Neural cell (in vitro differentiated cells): ENCODE measurements around the gene LRMDA. TPM values are rescaled to one million over a fixed set of nuclear protein-coding genes. Genes with fewer than 3 reads are reported as not detected.

Experiments
- H2AFZ ChIP-seq: fragments of 200-600, 300-800 bp; sonication (generic), shearing (Covaris generic); 2 replicates; pipeline ENCODE4 v1.6.0; 2014; ENCODE audit warnings: low read depth, mild to moderate bottlenecking, antibody characterized with exemption, low read length, moderate library complexity
- H3F3A ChIP-seq: fragments of 200-600 bp; shearing (Covaris generic); 2 replicates; pipeline ENCODE4 v1.6.1; 2016; ENCODE audit warnings: mild to moderate bottlenecking, moderate library complexity, mixed read lengths, antibody characterized with exemption, low read length; ENCODE audit not compliant: insufficient read depth, poor library complexity, severe bottlenecking
- H3K27ac ChIP-seq: fragments of 200-600, 300-800 bp; sonication (generic), shearing (Covaris generic); 2 replicates; pipeline ENCODE4 v1.5.1; 2014; ENCODE audit warnings: mild to moderate bottlenecking, low read length, moderate library complexity
- H3K27me3 ChIP-seq: fragments of 300-800, 200-600 bp; sonication (generic), shearing (Covaris generic); 2 replicates; pipeline ENCODE4 v1.6.0; 2014; ENCODE audit warnings: mild to moderate bottlenecking, low read depth, low read length, moderate library complexity; ENCODE audit not compliant: insufficient read depth
- H3K36me3 ChIP-seq: fragments of 300-800, 200-600 bp; sonication (generic), shearing (Covaris generic); 2 replicates; pipeline ENCODE4 v1.5.1; 2014; ENCODE audit warnings: mild to moderate bottlenecking, antibody characterized with exemption, low read length, moderate library complexity; ENCODE audit not compliant: insufficient read depth
- H3K4me2 ChIP-seq: fragments of 300-800, 200-600 bp; sonication (generic), shearing (Covaris generic); 2 replicates; pipeline ENCODE4 v1.6.0; 2014; ENCODE audit warnings: mild to moderate bottlenecking, low read length
- H3K4me3 ChIP-seq: fragments of 300-800, 200-600 bp; sonication (generic), shearing (Covaris generic); 2 replicates; pipeline ENCODE4 v1.5.1; 2014; ENCODE audit warnings: mild to moderate bottlenecking, low read length, moderate library complexity
- H3K79me2 ChIP-seq: fragments of 200-600 bp; shearing (Covaris generic); replicated peaks from 2 replicates; pipeline ENCODE4 v1.6.0; 2014; ENCODE audit warnings: mild to moderate bottlenecking, low read length, moderate library complexity; ENCODE audit not compliant: insufficient read depth
- H3K9ac ChIP-seq: fragments of 300-800, 200-600 bp; sonication (generic), shearing (Covaris generic); 2 replicates; pipeline ENCODE4 v1.6.1; 2016; ENCODE audit warnings: mild to moderate bottlenecking, low read length, mixed read lengths
- H3K9me2 ChIP-seq: fragments of 200-600 bp; shearing (Covaris generic); 2 replicates; pipeline ENCODE4 v1.6.1; 2016; ENCODE audit warnings: mild to moderate bottlenecking, low read length, mixed read lengths; ENCODE audit not compliant: insufficient read depth
- H3K9me3 ChIP-seq: fragments of 200-600, 300-800 bp; sonication (generic), shearing (Covaris generic); 2 replicates; pipeline ENCODE4 v1.6.1; 2016; ENCODE audit warnings: mild to moderate bottlenecking, mixed run types, low read length, moderate library complexity, mixed read lengths
- H4K20me1 ChIP-seq: fragments of 200-600 bp; shearing (Covaris generic); 2 replicates; pipeline ENCODE4 v1.6.1; 2016; ENCODE audit warnings: mild to moderate bottlenecking, mixed run types; ENCODE audit not compliant: insufficient read depth
- EP300 ChIP-seq: fragments of 450-650 bp; conservative IDR thresholded peaks from 2 replicates; pipeline ENCODE4 v1.6.1; 2014; ENCODE audit warnings: antibody characterized with exemption, mild to moderate bottlenecking, moderate library complexity; ENCODE audit not compliant: poor library complexity, severe bottlenecking
- EZH2 ChIP-seq: fragments of 200-600, 300-800 bp; shearing (Covaris generic), sonication (generic); IDR thresholded peaks from 2 replicates; pipeline ENCODE4 v1.6.1; 2014; ENCODE audit warnings: antibody characterized with exemption, low read length, borderline replicate concordance, mild to moderate bottlenecking; ENCODE audit not compliant: insufficient read depth, poor library complexity, severe bottlenecking
- MXI1 ChIP-seq: fragments of 450-650 bp; conservative IDR thresholded peaks from 2 replicates; pipeline ENCODE4 v1.6.1; 2014; ENCODE audit warnings: antibody characterized with exemption, mild to moderate bottlenecking; ENCODE audit not compliant: poor library complexity, severe bottlenecking
- POLR2AphosphoS5 ChIP-seq: IDR thresholded peaks from 2 replicates; pipeline ENCODE4 v1.6.1; 2012
- RAD21 ChIP-seq: fragments of 450-650 bp; conservative IDR thresholded peaks from 2 replicates; pipeline ENCODE4 v1.6.1; 2014; ENCODE audit warnings: antibody characterized with exemption, mild to moderate bottlenecking, moderate library complexity
- SMC3 ChIP-seq: fragments of 450-650 bp; conservative IDR thresholded peaks from 2 replicates; pipeline ENCODE4 v1.6.1; 2014; ENCODE audit warnings: antibody characterized with exemption, mild to moderate bottlenecking, moderate library complexity; ENCODE audit not compliant: poor library complexity
- TAF1 ChIP-seq: IDR thresholded peaks from 2 replicates; pipeline ENCODE4 v1.6.1; 2012; ENCODE audit warnings: low read depth
- polyA plus RNA-seq: library from polyadenylated mRNA; depleted of rRNA; stranded (reverse); fragments of >200 nt; gene quantifications from 2 replicates; pipeline ENCODE4 v1.2.3, GENCODE V29; 2014
- TF ChIP-seq, protein P1 (sequence below): IDR thresholded peaks from 2 replicates; pipeline ENCODE4 v1.6.1; 2012; ENCODE audit warnings: borderline replicate concordance
- TF ChIP-seq, protein P2 (sequence below): fragments of 450-650 bp; IDR thresholded peaks from 2 replicates; pipeline ENCODE4 v1.5.1; 2014; ENCODE audit warnings: antibody characterized with exemption, mild to moderate bottlenecking, moderate library complexity; ENCODE audit not compliant: poor library complexity, severe bottlenecking

The LRMDA gene
- polyA plus RNA-seq, 1 donor from 2014 or later, result 5.6 TPM

DNA sequence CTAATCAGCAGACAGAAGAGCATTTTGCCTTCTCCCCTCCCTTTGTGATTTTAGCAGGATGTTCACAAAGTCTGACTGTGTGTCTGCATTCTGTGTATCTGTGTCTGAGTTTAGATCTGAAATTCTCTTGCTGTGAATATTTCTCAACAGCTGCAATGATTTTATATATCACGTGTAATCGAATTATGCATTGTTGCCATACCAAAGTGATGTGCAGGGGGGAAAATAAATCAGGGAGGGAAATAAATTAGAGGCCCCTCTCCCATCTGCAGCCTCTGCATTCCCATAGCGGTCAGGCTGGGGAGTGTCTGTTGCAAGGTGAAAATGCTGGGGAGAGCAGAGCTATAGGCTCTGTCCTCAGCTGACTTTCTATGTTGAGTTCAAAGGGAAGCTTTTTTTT is 209.0 kb downstream of the LRMDA start:
- Histone ChIP-seq H2AFZ (no peak overlapping the region), H4K20me1 (no peaks in the 10 kb centered on the region), H3K9me2 (no peaks in the 10 kb centered on the region), H3K4me3 (no peak overlapping the region), H3K27ac (no peak overlapping the region), H3K9me3 (no peaks in the 10 kb centered on the region), H3K36me3 (no peaks in the 10 kb centered on the region), H3K27me3 (no peaks in the 10 kb centered on the region), H3K4me2 (no peak overlapping the region), H3F3A (no peaks in the 10 kb centered on the region), H3K9ac (no peak overlapping the region), H3K79me2 (no peaks in the 10 kb centered on the region)
- TF ChIP-seq TAF1 (no peak), MXI1 (no peak), POLR2AphosphoS5 (no peak), RAD21 (no peak), EP300 (no peak), SMC3 (no peak), EZH2 (no peak)
- TF ChIP-seq, protein P1, sequence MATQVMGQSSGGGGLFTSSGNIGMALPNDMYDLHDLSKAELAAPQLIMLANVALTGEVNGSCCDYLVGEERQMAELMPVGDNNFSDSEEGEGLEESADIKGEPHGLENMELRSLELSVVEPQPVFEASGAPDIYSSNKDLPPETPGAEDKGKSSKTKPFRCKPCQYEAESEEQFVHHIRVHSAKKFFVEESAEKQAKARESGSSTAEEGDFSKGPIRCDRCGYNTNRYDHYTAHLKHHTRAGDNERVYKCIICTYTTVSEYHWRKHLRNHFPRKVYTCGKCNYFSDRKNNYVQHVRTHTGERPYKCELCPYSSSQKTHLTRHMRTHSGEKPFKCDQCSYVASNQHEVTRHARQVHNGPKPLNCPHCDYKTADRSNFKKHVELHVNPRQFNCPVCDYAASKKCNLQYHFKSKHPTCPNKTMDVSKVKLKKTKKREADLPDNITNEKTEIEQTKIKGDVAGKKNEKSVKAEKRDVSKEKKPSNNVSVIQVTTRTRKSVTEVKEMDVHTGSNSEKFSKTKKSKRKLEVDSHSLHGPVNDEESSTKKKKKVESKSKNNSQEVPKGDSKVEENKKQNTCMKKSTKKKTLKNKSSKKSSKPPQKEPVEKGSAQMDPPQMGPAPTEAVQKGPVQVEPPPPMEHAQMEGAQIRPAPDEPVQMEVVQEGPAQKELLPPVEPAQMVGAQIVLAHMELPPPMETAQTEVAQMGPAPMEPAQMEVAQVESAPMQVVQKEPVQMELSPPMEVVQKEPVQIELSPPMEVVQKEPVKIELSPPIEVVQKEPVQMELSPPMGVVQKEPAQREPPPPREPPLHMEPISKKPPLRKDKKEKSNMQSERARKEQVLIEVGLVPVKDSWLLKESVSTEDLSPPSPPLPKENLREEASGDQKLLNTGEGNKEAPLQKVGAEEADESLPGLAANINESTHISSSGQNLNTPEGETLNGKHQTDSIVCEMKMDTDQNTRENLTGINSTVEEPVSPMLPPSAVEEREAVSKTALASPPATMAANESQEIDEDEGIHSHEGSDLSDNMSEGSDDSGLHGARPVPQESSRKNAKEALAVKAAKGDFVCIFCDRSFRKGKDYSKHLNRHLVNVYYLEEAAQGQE, result no peak
- TF ChIP-seq, protein P2, sequence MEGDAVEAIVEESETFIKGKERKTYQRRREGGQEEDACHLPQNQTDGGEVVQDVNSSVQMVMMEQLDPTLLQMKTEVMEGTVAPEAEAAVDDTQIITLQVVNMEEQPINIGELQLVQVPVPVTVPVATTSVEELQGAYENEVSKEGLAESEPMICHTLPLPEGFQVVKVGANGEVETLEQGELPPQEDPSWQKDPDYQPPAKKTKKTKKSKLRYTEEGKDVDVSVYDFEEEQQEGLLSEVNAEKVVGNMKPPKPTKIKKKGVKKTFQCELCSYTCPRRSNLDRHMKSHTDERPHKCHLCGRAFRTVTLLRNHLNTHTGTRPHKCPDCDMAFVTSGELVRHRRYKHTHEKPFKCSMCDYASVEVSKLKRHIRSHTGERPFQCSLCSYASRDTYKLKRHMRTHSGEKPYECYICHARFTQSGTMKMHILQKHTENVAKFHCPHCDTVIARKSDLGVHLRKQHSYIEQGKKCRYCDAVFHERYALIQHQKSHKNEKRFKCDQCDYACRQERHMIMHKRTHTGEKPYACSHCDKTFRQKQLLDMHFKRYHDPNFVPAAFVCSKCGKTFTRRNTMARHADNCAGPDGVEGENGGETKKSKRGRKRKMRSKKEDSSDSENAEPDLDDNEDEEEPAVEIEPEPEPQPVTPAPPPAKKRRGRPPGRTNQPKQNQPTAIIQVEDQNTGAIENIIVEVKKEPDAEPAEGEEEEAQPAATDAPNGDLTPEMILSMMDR, result no peak

DNA sequence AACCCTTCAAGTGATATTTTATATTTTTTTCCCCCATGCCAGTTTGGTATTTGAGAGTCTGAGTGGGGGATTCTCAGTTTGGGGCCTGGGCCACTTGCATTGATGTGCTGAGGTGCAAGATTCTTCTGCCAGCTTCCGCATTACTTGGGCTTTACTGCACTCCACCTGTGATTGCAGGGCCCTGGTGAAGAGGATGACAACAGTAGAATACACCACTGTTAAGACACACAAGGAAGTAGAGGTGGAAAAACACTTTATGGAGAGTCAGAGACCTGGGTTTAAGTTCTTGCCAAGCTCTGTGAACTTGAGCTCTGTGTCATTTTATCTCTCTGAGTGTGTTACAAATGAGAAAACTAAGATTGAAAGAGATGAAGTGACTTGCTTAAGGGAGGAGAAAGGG is 209.4 kb downstream of the LRMDA start:
- Histone ChIP-seq H3K9me3 (no peaks in the 10 kb centered on the region), H3K4me3 (no peak overlapping the region), H3K9me2 (no peaks in the 10 kb centered on the region), H2AFZ (no peak overlapping the region), H3K9ac (no peak overlapping the region), H4K20me1 (no peaks in the 10 kb centered on the region), H3K27me3 (no peaks in the 10 kb centered on the region), H3F3A (no peaks in the 10 kb centered on the region), H3K4me2 (no peak overlapping the region), H3K79me2 (no peaks in the 10 kb centered on the region), H3K36me3 (no peaks in the 10 kb centered on the region), H3K27ac (no peak overlapping the region)
- TF ChIP-seq TAF1, result no peak
- no peak for TF ChIP-seq EZH2
- no peak for TF ChIP-seq SMC3
- TF ChIP-seq POLR2AphosphoS5, result no peak
- TF ChIP-seq, protein P2, result no peak
- TF ChIP-seq EP300, result no peak
- TF ChIP-seq RAD21, result no peak
- TF ChIP-seq, protein P1, result no peak
- TF ChIP-seq MXI1, result no peak
